ENCODE data around the gene LYRM9. TPM values are rescaled to one million over a fixed set of nuclear protein-coding genes. Genes with fewer than 3 reads are reported as not detected.

LYRM9 gene
- total and polyA plus RNA-seq, 2 of the 8 experiments (the other 6 are each of a cell fraction or from before 2014, with no cell fraction given), result 4.3 to 5.2 TPM

DNA sequence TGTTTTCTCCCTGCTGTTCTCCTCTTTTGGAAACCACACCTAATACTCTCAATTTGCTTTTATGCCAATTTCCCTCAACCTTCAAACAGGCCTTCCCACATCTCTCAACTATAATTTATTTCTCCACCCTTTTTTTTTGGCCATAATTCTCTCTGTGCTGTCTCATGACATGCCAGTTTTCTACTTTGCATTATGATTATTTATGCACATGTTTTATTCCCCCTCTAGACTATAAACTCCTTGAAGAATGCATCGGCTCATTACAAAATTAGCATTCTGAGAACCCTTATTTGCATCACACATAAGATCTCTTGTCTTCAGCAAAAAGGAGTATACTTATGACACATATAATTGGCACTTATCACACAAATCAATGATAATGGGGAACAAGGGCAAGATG, 10.9 kb upstream of the LYRM9 start:
- Histone ChIP-seq H3K27me3 (replicated peaks in 1 of 4; ENCODE audit: control insufficient read depth in 3 of 4, extremely low read depth in 1 of 4, insufficient read depth in 3 of 4, low read length in 3 of 4) (peaks cover 0 to 2% (median 0%) of the 10 kb centered on the region in 4 experiments; a peak in 1 of 7 replicates), H3K79me1 (ENCODE audit: low read depth, low read length) (no peaks in the 10 kb centered on the region), H4K20me1 (replicated peaks in 1 of 2; ENCODE audit: control insufficient read depth in 1 of 2, insufficient read depth in 2 of 2, low read length in 2 of 2) (no peaks in the 10 kb centered on the region), H3K23me2 (ENCODE audit: low read depth, low read length) (no peaks in the 10 kb centered on the region), H3K4me1 (replicated peaks in 1 of 4; ENCODE audit: control insufficient read depth in 3 of 4, insufficient read depth in 4 of 4, low read length in 3 of 4) (peaks cover 0 to 5% (median 0%) of the 10 kb centered on the region in 4 experiments; a peak in 3 of 7 replicates), H3K4me3 (ENCODE audit: extremely low read depth in 1 of 4, insufficient read depth in 2 of 4, low read depth in 3 of 4, low read length in 4 of 4) (no peak overlapping the region), H2AFZ (ENCODE audit: low read length) (no peak overlapping the region), H2BK20ac (ENCODE audit: low read length) (no peak overlapping the region), H3K4me2 (ENCODE audit: insufficient read depth in 1 of 2, low read depth in 2 of 2, low read length in 2 of 2) (no peak overlapping the region), H4K8ac (ENCODE audit: extremely low read depth, insufficient read depth, low read length) (no peak overlapping the region), H2BK5ac (ENCODE audit: low read depth, low read length) (no peak overlapping the region), H3K36me3 (ENCODE audit: control insufficient read depth in 2 of 4, insufficient read depth in 4 of 4, low read length in 3 of 4) (no peaks in the 10 kb centered on the region), H3K23ac (ENCODE audit: insufficient read length) (no peak overlapping the region), H4K5ac (ENCODE audit: insufficient read length, low read depth, low read length) (no peak overlapping the region), H3K18ac (ENCODE audit: extremely low read depth, low read length) (no peak overlapping the region), H3K79me2 (ENCODE audit: control insufficient read depth in 1 of 2, insufficient read depth in 2 of 2, low read length in 2 of 2) (no peaks in the 10 kb centered on the region), H3K9ac (replicated peaks in 1 of 4; ENCODE audit: extremely low read depth in 1 of 4, low read depth in 3 of 4, low read length in 3 of 4) (no peak overlapping the region), H3K14ac (ENCODE audit: insufficient read length) (no peak overlapping the region), H2AK5ac (ENCODE audit: low read depth, low read length) (no peak overlapping the region), H3K56ac (replicated peaks; ENCODE audit: insufficient read length, low read depth, low read length) (no peak overlapping the region), H3K27ac (ENCODE audit: low read depth, low read length) (no peak overlapping the region), H3K9me3 (ENCODE audit: insufficient read depth in 2 of 2, low read depth in 1 of 2, low read length in 1 of 2) (no peaks in the 10 kb centered on the region), H3K4ac (replicated peaks; ENCODE audit: insufficient read length, low read depth, low read length) (no peak overlapping the region), H2BK12ac (ENCODE audit: low read depth, low read length) (no peak overlapping the region), H2BK15ac (ENCODE audit: low read length) (no peak overlapping the region), H4K91ac (replicated peaks; ENCODE audit: insufficient read length, low read length) (no peak overlapping the region), H2BK120ac (replicated peaks; ENCODE audit: low read depth, low read length) (no peak overlapping the region)
- ChIA-PET POLR2A (ENCODE audit: partially characterized antibody) (no interaction called here), CTCF (ENCODE audit: partially characterized antibody) (no interaction called here)
- WGBS, 2 experiments (ENCODE audit: extremely low coverage in 1 of 2, insufficient coverage in 1 of 2, insufficient read length in 1 of 2, insufficient replicate concordance in 2 of 2, low coverage in 1 of 2, low lambda C conversion rate in 2 of 2, missing lambda C conversion rate in 1 of 2), result 77% methylated on average over 1 of the region's 1 CpG; no CpG with 5 or more reads in 1 of the 2 experiments
- FAIRE-seq (no peak), DNase-seq (ENCODE audit: low read depth in 1 of 2, low spot score in 2 of 2) (no peak)
- TF ChIP-seq CEBPB (IDR thresholded peaks at IDR 0.05; ENCODE audit: low read depth, low read length) (no peak), SP1 (IDR thresholded peaks at IDR 0.05; ENCODE audit: low read depth, low read length) (no peak), CTBP2 (IDR thresholded peaks at IDR 0.05; ENCODE audit: borderline replicate concordance, insufficient read depth, insufficient read length, low read length) (no peak), GABPA (IDR thresholded peaks at IDR 0.05; ENCODE audit: borderline replicate concordance, insufficient read depth, low read length) (no peak), BACH1 (IDR thresholded peaks at IDR 0.05; ENCODE audit: low read length) (no peak), SIRT6 (IDR thresholded peaks at IDR 0.05; ENCODE audit: low read length) (no peak), TAF1 (IDR thresholded peaks at IDR 0.05; ENCODE audit: low read depth, low read length) (no peak), YY1 (IDR thresholded peaks at IDR 0.05; ENCODE audit: low read depth, low read length) (no peak), FOSL1 (IDR thresholded peaks at IDR 0.05; ENCODE audit: insufficient read depth, low read depth, low read length) (no peak), RXRA (IDR thresholded peaks at IDR 0.05; ENCODE audit: insufficient read depth, low read depth, low read length) (no peak), PHF8 (conservative IDR thresholded peaks at IDR 0.05; ENCODE audit: low read depth, low read length) (no peak)
- TF ChIP-seq, protein P1, sequence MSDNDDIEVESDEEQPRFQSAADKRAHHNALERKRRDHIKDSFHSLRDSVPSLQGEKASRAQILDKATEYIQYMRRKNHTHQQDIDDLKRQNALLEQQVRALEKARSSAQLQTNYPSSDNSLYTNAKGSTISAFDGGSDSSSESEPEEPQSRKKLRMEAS (IDR thresholded peaks at IDR 0.05), result no peak
- TF ChIP-seq, protein P2, sequence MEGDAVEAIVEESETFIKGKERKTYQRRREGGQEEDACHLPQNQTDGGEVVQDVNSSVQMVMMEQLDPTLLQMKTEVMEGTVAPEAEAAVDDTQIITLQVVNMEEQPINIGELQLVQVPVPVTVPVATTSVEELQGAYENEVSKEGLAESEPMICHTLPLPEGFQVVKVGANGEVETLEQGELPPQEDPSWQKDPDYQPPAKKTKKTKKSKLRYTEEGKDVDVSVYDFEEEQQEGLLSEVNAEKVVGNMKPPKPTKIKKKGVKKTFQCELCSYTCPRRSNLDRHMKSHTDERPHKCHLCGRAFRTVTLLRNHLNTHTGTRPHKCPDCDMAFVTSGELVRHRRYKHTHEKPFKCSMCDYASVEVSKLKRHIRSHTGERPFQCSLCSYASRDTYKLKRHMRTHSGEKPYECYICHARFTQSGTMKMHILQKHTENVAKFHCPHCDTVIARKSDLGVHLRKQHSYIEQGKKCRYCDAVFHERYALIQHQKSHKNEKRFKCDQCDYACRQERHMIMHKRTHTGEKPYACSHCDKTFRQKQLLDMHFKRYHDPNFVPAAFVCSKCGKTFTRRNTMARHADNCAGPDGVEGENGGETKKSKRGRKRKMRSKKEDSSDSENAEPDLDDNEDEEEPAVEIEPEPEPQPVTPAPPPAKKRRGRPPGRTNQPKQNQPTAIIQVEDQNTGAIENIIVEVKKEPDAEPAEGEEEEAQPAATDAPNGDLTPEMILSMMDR (IDR thresholded peaks at IDR 0.05; ENCODE audit: control extremely low read depth in 1 of 3, insufficient read depth in 1 of 3, low read depth in 1 of 3, low read length in 3 of 3), result no peak

Data from H1 (cell line).